Activated T-helper 1 cell treated with Interleukin-2 at 50 U/mL for 16 hours (primary cell): ENCODE measurements around the gene TCF4.

Experiments used
- DNase-seq: peaks from one replicate; pipeline ENCODE4 v3.0.0-alpha.2; 2020; ENCODE audit warnings: low read depth

The TCF4 gene

GRCh38 chr18:55321265-55322177 is 266.5 kb downstream of the TCF4 start:
- no peak for DNase-seq

GRCh38 chr18:55320424-55321264 is 267.3 kb downstream of the TCF4 start:
- no peak for DNase-seq

GRCh38 chr18:55319459-55320193 is 268.4 kb downstream of the TCF4 start:
- DNase-seq, result no peak

- DNase-seq, result no peak
Measured at GRCh38 chr18:55318951-55319441, 269.0 kb downstream of the TCF4 start.

- no peak for DNase-seq
Measured at GRCh38 chr18:55317864-55318263, 270.1 kb downstream of the TCF4 start.

GRCh38 chr18:55317324-55317723 is 270.7 kb downstream of the TCF4 start:
- no peak for DNase-seq

GRCh38 chr18:55316486-55317184 is 271.4 kb downstream of the TCF4 start:
- DNase-seq, result no peak

GRCh38 chr18:55314615-55315237 is 273.3 kb downstream of the TCF4 start:
- DNase-seq, result no peak

GRCh38 chr18:55314031-55314430 is 274.0 kb downstream of the TCF4 start:
- DNase-seq, result no peak

GRCh38 chr18:55310863-55311262 is 277.1 kb downstream of the TCF4 start:
- no peak for DNase-seq

GRCh38 chr18:55310044-55310676 is 277.8 kb downstream of the TCF4 start:
- DNase-seq, result no peak

GRCh38 chr18:55309249-55309648 is 278.7 kb downstream of the TCF4 start:
- DNase-seq, result no peak

GRCh38 chr18:55307505-55307904 is 280.5 kb downstream of the TCF4 start:
- no peak for DNase-seq

- DNase-seq, result no peak
Measured at GRCh38 chr18:55306359-55307024, 281.5 kb downstream of the TCF4 start.

- DNase-seq, result no peak
Measured at GRCh38 chr18:55302167-55302833, 285.7 kb downstream of the TCF4 start.

GRCh38 chr18:55301824-55302166 is 286.2 kb downstream of the TCF4 start:
- DNase-seq, result no peak

- no peak for DNase-seq
Measured at GRCh38 chr18:55300936-55301531, 287.0 kb downstream of the TCF4 start.

GRCh38 chr18:55300421-55300935 is 287.5 kb downstream of the TCF4 start:
- no peak for DNase-seq

GRCh38 chr18:55296778-55297177 is 291.2 kb downstream of the TCF4 start:
- no peak for DNase-seq
